Trophoblast cell (in vitro differentiated cells and primary cell): ENCODE data around the gene CD151.

Experiments used
- DNase-seq, 2 donors: peaks; one replicate each; pipeline ENCODE4 v3.0.0-alpha.2; 2016
- H2AFZ ChIP-seq: 2 replicates; pipeline ENCODE4 v1.6.1; 2013; ENCODE audit warnings: low read length, moderate library complexity, mild to moderate bottlenecking; ENCODE audit not compliant: insufficient read depth, poor library complexity
- H2AK5ac ChIP-seq: 2 replicates; pipeline ENCODE4 v1.6.1; 2013; ENCODE audit warnings: mild to moderate bottlenecking, low read length
- H2BK120ac ChIP-seq: 2 replicates; pipeline ENCODE4 v1.6.1; 2013; ENCODE audit warnings: low read length, mild to moderate bottlenecking, moderate library complexity; ENCODE audit not compliant: insufficient read depth, poor library complexity
- H2BK12ac ChIP-seq: 2 replicates; pipeline ENCODE4 v1.6.1; 2013; ENCODE audit warnings: mild to moderate bottlenecking, low read length, moderate library complexity
- H2BK5ac ChIP-seq: 2 replicates; pipeline ENCODE4 v1.6.1; 2013; ENCODE audit warnings: low read length, low read depth, moderate library complexity, mild to moderate bottlenecking; ENCODE audit not compliant: poor library complexity
- H3K14ac ChIP-seq: 2 replicates; pipeline ENCODE4 v1.6.1; 2013; ENCODE audit warnings: mild to moderate bottlenecking, low read length
- H3K18ac ChIP-seq: 2 replicates; pipeline ENCODE4 v1.6.1; 2013; ENCODE audit warnings: mild to moderate bottlenecking, low read length
- H3K23ac ChIP-seq: 2 replicates; pipeline ENCODE4 v1.6.1; 2013; ENCODE audit warnings: low read length
- H3K27ac ChIP-seq: 2 replicates; pipeline ENCODE4 v1.5.1; 2013; ENCODE audit warnings: low read depth, mild to moderate bottlenecking, inconsistent platforms, low read length, moderate library complexity
- H3K27me3 ChIP-seq: 2 replicates; pipeline ENCODE4 v1.6.1; 2013; ENCODE audit warnings: inconsistent platforms, mild to moderate bottlenecking, low read length, moderate library complexity; ENCODE audit not compliant: insufficient read depth
- H3K36me3 ChIP-seq, 2 experiments: 1 replicate in 1 of 2; 2 replicates in 1 of 2; pipeline ENCODE4 v1.6.1; 2013; ENCODE audit warnings: low read length in 2 of 2, mild to moderate bottlenecking in 2 of 2, moderate library complexity in 1 of 2; ENCODE audit not compliant: insufficient read depth in 2 of 2, control insufficient read depth in 1 of 2
- H3K4ac ChIP-seq: 2 replicates; pipeline ENCODE4 v1.6.1; 2013; ENCODE audit warnings: low read depth, mild to moderate bottlenecking, low read length, moderate library complexity
- H3K4me1 ChIP-seq, 2 experiments: 1 replicate in 1 of 2; 2 replicates in 1 of 2; pipeline ENCODE4 v1.6.1; 2013; ENCODE audit warnings: low read length in 2 of 2, mild to moderate bottlenecking in 2 of 2, moderate library complexity in 1 of 2; ENCODE audit not compliant: insufficient read depth in 2 of 2, control insufficient read depth in 1 of 2
- H3K4me2 ChIP-seq: 2 replicates; pipeline ENCODE4 v1.6.1; 2013; ENCODE audit warnings: inconsistent platforms, mild to moderate bottlenecking, low read length, moderate library complexity
- H3K4me3 ChIP-seq: 2 replicates; pipeline ENCODE4 v1.5.1; 2013; ENCODE audit warnings: mild to moderate bottlenecking, low read depth, low read length, inconsistent platforms
- H3K79me1 ChIP-seq: one replicate; pipeline ENCODE4 v1.6.1; 2013; ENCODE audit warnings: low read length
- H3K79me2 ChIP-seq: 2 replicates; pipeline ENCODE4 v1.6.1; 2013; ENCODE audit warnings: low read length, mild to moderate bottlenecking; ENCODE audit not compliant: control insufficient read depth, insufficient read depth, poor library complexity
- H3K9ac ChIP-seq: 2 replicates; pipeline ENCODE4 v1.6.1; 2013; ENCODE audit warnings: mild to moderate bottlenecking, low read length
- H3K9me3 ChIP-seq: 2 replicates; pipeline ENCODE4 v1.6.1; 2013; ENCODE audit warnings: low read depth, mild to moderate bottlenecking, control low read depth, inconsistent platforms, low read length; ENCODE audit not compliant: insufficient read depth
- H4K12ac ChIP-seq: 2 replicates; pipeline ENCODE4 v1.6.1; 2013; ENCODE audit warnings: low read depth, mild to moderate bottlenecking, low read length, moderate library complexity
- H4K8ac ChIP-seq: 2 replicates; pipeline ENCODE4 v1.6.1; 2013; ENCODE audit warnings: low read depth, mild to moderate bottlenecking, low read length, moderate library complexity
- H4K91ac ChIP-seq: one replicate; pipeline ENCODE4 v1.6.1; 2013; ENCODE audit warnings: low read depth, mild to moderate bottlenecking, low read length, moderate library complexity
- WGBS: extraction: QIAGEN DNeasy Blood & Tissue Kit; methylation state at CpG from one replicate; pipeline ENCODE4 v1.1.7; 2013; ENCODE audit warnings: missing lambda C conversion rate; ENCODE audit not compliant: insufficient read length, insufficient coverage; ENCODE audit errors: extremely low coverage; 5-methylcytosine and 5-hydroxymethylcytosine counted together

CD151 gene

DNA sequence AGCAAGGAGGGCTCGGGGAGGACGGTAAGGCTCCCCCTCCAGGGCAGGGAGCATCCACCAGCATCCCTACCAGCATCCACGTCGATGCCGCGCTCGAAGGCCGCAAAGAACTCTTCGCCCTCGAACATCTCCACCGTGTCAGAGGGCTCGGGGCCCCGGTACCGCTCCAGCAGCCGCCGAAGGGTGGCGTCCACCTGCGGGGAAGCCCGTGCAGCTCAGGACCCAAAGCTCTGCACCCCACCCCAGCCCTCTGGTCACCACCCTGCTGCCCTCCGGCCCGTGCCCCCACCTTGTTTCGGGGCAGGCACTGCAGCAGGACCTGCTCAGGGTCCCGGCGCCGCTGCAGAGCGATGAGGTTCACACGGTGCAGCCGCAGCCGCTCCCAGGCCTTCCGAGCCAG is 32.3 kb upstream of the CD151 start:
- H3K4me1 ChIP-seq = peaks cover 27 to 31% of the 10 kb centered on the region in 2 experiments
- H3K79me1 ChIP-seq = peaks cover 19% of the 10 kb centered on the region
- H3K9ac ChIP-seq = no peak overlapping the region
- no peak overlapping the region for H2AFZ ChIP-seq
- H2AK5ac ChIP-seq = no peak overlapping the region
- WGBS = no CpG with 5 or more reads among the region's 30 CpGs
- no peak overlapping the region for H3K4me3 ChIP-seq
- H3K27me3 ChIP-seq = no peaks in the 10 kb centered on the region
- H3K9me3 ChIP-seq = peaks cover 5% of the 10 kb centered on the region
- no peak overlapping the region for H2BK5ac ChIP-seq
- H4K91ac ChIP-seq = no peak overlapping the region
- H2BK12ac ChIP-seq = no peak overlapping the region
- no peak overlapping the region for H4K8ac ChIP-seq
- H3K27ac ChIP-seq = no peak overlapping the region
- H3K14ac ChIP-seq = no peak overlapping the region
- H3K36me3 ChIP-seq = peaks cover 42 to 45% of the 10 kb centered on the region in 2 experiments
- H3K18ac ChIP-seq = no peak overlapping the region
- H3K4ac ChIP-seq = no peak overlapping the region
- no peak overlapping the region for H2BK120ac ChIP-seq
- H3K4me2 ChIP-seq = no peak overlapping the region
- H4K12ac ChIP-seq = no peak overlapping the region
- no peak for DNase-seq
- H3K79me2 ChIP-seq = peaks cover 11% of the 10 kb centered on the region
- H3K23ac ChIP-seq = no peak overlapping the region

DNA sequence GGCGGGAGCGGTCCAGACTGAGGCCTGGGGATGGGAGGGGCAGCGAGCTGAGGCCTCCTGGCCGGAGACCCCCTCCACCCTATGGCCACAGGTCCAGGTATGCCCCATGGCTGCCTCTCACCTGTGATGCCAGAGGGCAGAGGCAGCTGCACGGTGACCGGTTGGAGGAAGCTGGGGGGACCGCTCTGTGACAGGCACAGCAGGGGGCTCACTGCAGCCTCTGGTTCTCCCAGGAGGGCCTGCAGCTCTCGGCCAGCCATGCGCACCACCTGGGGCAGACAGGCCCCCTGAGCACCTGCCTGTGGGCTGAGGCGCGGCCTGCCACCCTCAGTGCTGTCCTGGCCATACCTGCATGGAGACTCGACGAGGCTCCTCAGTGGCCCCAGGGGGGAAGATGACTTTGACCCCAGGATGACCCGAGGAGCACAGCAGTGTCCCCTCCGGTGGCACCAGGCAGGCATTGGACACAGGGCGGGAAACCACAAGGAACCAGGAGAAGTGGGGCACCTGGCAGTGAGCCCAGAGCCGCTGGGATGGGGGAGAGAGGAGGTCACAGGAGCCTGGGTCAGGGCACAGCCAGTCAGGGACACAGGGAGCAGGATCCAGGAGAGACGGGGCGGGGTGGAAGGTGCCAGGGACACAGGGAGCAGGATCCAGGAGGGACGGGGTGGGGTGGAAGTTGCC is 31.5 kb upstream of the CD151 start:
- Histone ChIP-seq H3K79me2 (peaks cover 12% of the 10 kb centered on the region), H3K9me3 (peaks cover 5% of the 10 kb centered on the region)
- no CpG with 5 or more reads among the region's 20 CpGs for WGBS

DNA sequence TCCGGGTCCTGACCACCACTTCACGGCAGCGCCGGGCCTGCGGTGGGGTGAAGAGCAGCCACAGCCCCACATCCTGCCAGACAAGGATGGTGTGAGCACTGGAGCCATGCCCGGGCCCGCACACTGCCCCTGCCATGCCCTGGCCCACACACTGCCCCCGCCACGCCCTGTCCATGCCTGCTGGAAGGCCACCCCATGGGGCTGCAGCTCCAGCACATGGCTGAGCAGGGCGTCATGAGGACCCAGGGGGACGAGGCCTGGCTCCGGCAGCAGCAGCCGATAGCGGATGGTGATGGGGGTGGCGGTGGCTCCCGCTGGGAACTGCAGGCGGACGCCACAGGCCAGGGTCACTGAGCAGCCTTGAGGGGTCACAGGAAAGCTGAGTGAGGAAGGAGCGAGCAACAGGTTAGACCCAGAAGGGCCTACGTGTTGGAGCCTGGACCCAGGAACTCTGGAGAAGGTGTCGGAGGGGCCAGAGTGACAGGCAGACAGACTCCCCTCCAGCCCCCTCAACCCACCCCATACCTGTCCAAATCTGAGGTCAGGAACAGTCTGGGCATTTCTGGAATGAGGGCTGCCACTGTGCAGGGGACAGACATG is 30.6 kb upstream of the CD151 start:
- no CpG with 5 or more reads among the region's 21 CpGs for WGBS
- Histone ChIP-seq H3K18ac (no peak overlapping the region), H3K9me3 (peaks cover 5% of the 10 kb centered on the region), H2AK5ac (no peak overlapping the region), H4K8ac (no peak overlapping the region), H3K23ac (no peak overlapping the region), H4K12ac (no peak overlapping the region), H3K4me1 (peaks cover 15 to 18% of the 10 kb centered on the region in 2 experiments), H3K4me3 (peak overlapping the region; percentile 35), H3K9ac (no peak overlapping the region), H3K27ac (no peak overlapping the region), H3K79me1 (peaks cover 21% of the 10 kb centered on the region), H4K91ac (no peak overlapping the region), H3K36me3 (peaks cover 42 to 45% of the 10 kb centered on the region in 2 experiments), H2BK5ac (no peak overlapping the region), H3K14ac (no peak overlapping the region), H2BK120ac (no peak overlapping the region), H3K4ac (no peak overlapping the region), H2BK12ac (no peak overlapping the region), H2AFZ (no peak overlapping the region), H3K27me3 (no peaks in the 10 kb centered on the region), H3K4me2 (no peak overlapping the region), H3K79me2 (peaks cover 12% of the 10 kb centered on the region)
- no peak for DNase-seq

More for the DNA sequence above, 31.5 kb upstream of the CD151 start:
- Histone ChIP-seq H3K4me1 (peaks cover 24 to 27% of the 10 kb centered on the region in 2 experiments), H3K27ac (no peak overlapping the region), H3K14ac (no peak overlapping the region), H3K4ac (no peak overlapping the region), H2AK5ac (no peak overlapping the region), H3K27me3 (no peaks in the 10 kb centered on the region), H2BK5ac (no peak overlapping the region), H2BK12ac (no peak overlapping the region), H3K18ac (no peak overlapping the region), H3K36me3 (peaks cover 42 to 45% of the 10 kb centered on the region in 2 experiments), H3K4me3 (no peak overlapping the region), H4K91ac (no peak overlapping the region), H2AFZ (no peak overlapping the region), H3K9ac (no peak overlapping the region), H2BK120ac (no peak overlapping the region), H3K4me2 (no peak overlapping the region), H4K12ac (no peak overlapping the region), H3K23ac (no peak overlapping the region), H4K8ac (no peak overlapping the region), H3K79me1 (peaks cover 21% of the 10 kb centered on the region)
- DNase-seq = no peak

DNA sequence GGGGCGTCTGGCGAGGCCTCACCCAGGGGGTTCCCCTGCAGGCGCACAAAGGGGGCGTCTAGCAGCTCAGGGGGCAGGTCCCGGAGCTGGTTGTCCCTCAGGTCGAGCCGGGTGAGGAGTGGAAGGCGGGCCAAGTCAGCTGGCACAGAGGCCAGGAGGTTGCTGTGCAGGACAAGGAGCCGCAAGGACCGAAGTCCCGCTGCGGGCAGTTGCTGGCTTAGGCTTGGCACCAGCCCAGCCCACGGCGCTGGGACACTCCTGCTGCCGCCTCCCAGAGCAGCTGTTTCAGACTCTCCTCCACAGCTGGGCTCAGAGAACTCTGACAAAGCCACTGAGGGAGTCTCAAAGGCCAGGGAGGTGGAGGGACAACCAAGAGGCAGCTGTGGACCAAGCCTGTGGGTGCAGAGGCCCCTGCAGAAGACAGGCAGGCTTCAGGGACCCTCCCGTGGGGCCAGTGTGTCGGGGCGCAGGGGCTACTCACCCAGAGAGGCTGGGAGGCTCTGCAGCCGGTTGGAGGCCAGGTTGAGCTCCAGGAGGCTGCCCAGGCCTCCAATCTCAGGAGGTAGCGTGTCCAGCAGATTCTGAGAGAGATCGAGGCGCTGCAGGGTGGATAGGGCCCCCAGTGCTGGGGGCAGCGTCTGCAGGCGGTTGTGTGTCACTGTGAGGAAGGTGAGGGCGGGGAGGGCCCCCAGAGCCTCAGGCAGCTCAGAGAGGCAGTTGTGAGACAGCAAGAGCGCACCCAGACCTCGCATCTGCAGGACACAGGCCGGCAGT is 29.9 kb upstream of the CD151 start:
- no peak for DNase-seq
- Histone ChIP-seq H3K27me3 (no peaks in the 10 kb centered on the region), H3K79me1 (peaks cover 16% of the 10 kb centered on the region), H2BK12ac (no peak overlapping the region), H3K36me3 (peaks cover 42 to 45% of the 10 kb centered on the region in 2 experiments), H3K14ac (no peak overlapping the region), H3K23ac (no peak overlapping the region), H4K8ac (no peak overlapping the region), H3K27ac (no peak overlapping the region), H3K9me3 (peaks cover 5% of the 10 kb centered on the region), H2AK5ac (no peak overlapping the region), H4K91ac (no peak overlapping the region), H3K4me2 (no peak overlapping the region), H3K79me2 (peaks cover 8% of the 10 kb centered on the region), H2AFZ (no peak overlapping the region), H2BK120ac (no peak overlapping the region), H4K12ac (no peak overlapping the region), H3K4ac (no peak overlapping the region), H3K4me3 (no peak overlapping the region), H2BK5ac (no peak overlapping the region), H3K4me1 (peaks cover 15 to 17% of the 10 kb centered on the region in 2 experiments), H3K9ac (no peak overlapping the region), H3K18ac (no peak overlapping the region)
- WGBS = no CpG with 5 or more reads among the region's 28 CpGs
